ENCODE results near the gene HOXB1. TPM values are rescaled to one million over a fixed set of nuclear protein-coding genes. Genes with fewer than 3 reads are reported as not detected.
A peak's percentile ranks its signal among the peaks of the same experiment; 100 is the strongest.

The HOXB1 gene
- polyA plus RNA-seq, 4 donors, result not detected

- no peaks in the 10 kb centered on the region for H3K9me3 ChIP-seq (ENCODE audit: control insufficient read depth in 2 of 2, insufficient read depth in 1 of 2, low read depth in 1 of 2, low read length in 1 of 2)
- H3K27me3 ChIP-seq (ENCODE audit: control insufficient read depth in 3 of 3, insufficient read depth in 3 of 3, low read length in 3 of 3), result peaks cover 3 to 96% (median 4%) of the 10 kb centered on the region in 3 donors
- H3K36me3 ChIP-seq (ENCODE audit: control insufficient read depth in 3 of 3, insufficient read depth in 2 of 3, low read depth in 1 of 3, low read length in 3 of 3), result peaks cover 0 to 36% (median 0%) of the 10 kb centered on the region in 3 donors
- no peak for DNase-seq
- H3K27ac ChIP-seq (ENCODE audit: low read depth in 1 of 3, low read length in 2 of 3), result peak overlapping the region in 2 of 3 donors; percentile 84 to 85
- 16 to 30% (median 29%) methylated on average over 22 of the region's 22 CpGs for WGBS, 3 donors
- FAIRE-seq, result no peak
- peak overlapping the region in 1 of 3 donors; percentile 21 for H3K4me3 ChIP-seq (ENCODE audit: low read depth in 1 of 3, low read length in 3 of 3)
- H3K4me1 ChIP-seq (ENCODE audit: control insufficient read depth in 3 of 3, insufficient read depth in 2 of 3, low read depth in 1 of 3, low read length in 2 of 3), result peaks cover 0 to 36% (median 2%) of the 10 kb centered on the region in 3 donors
These were observed 45.1 kb upstream of the HOXB1 start for GRCh38 chr17:48575673-48576478.

GRCh38 chr17:48575066-48575582, 44.3 kb upstream of the HOXB1 start:
- Histone ChIP-seq H3K4me3 (ENCODE audit: low read depth in 1 of 3, low read length in 3 of 3) (peak overlapping the region in 1 of 3 donors; percentile 28), H3K27me3 (ENCODE audit: control insufficient read depth in 3 of 3, insufficient read depth in 3 of 3, low read length in 3 of 3) (peaks cover 4 to 96% (median 5%) of the 10 kb centered on the region in 3 donors), H3K9me3 (ENCODE audit: control insufficient read depth in 2 of 2, insufficient read depth in 1 of 2, low read depth in 1 of 2, low read length in 1 of 2) (no peaks in the 10 kb centered on the region), H3K4me1 (ENCODE audit: control insufficient read depth in 3 of 3, insufficient read depth in 2 of 3, low read depth in 1 of 3, low read length in 2 of 3) (peaks cover 0 to 34% (median 2%) of the 10 kb centered on the region in 3 donors), H3K27ac (ENCODE audit: low read depth in 1 of 3, low read length in 2 of 3) (peak overlapping the region in 2 of 3 donors; percentile 67 to 85), H3K36me3 (ENCODE audit: control insufficient read depth in 3 of 3, insufficient read depth in 2 of 3, low read depth in 1 of 3, low read length in 3 of 3) (peaks cover 0 to 42% (median 0%) of the 10 kb centered on the region in 3 donors)
- WGBS, 3 donors, result 19 to 35% (median 30%) methylated on average over 7 of the region's 7 CpGs
- FAIRE-seq (no peak), DNase-seq (no peak)

GRCh38 chr17:48574505-48575065, 43.8 kb upstream of the HOXB1 start:
- Histone ChIP-seq H3K27me3 (ENCODE audit: control insufficient read depth in 3 of 3, insufficient read depth in 3 of 3, low read length in 3 of 3) (peaks cover 4 to 96% (median 5%) of the 10 kb centered on the region in 3 donors), H3K36me3 (ENCODE audit: control insufficient read depth in 3 of 3, insufficient read depth in 2 of 3, low read depth in 1 of 3, low read length in 3 of 3) (peaks cover 0 to 42% (median 0%) of the 10 kb centered on the region in 3 donors), H3K4me3 (ENCODE audit: low read depth in 1 of 3, low read length in 3 of 3) (peak overlapping the region in 1 of 3 donors; percentile 28), H3K4me1 (ENCODE audit: control insufficient read depth in 3 of 3, insufficient read depth in 2 of 3, low read depth in 1 of 3, low read length in 2 of 3) (peaks cover 0 to 34% (median 2%) of the 10 kb centered on the region in 3 donors), H3K9me3 (ENCODE audit: control insufficient read depth in 2 of 2, insufficient read depth in 1 of 2, low read depth in 1 of 2, low read length in 1 of 2) (no peaks in the 10 kb centered on the region), H3K27ac (ENCODE audit: low read depth in 1 of 3, low read length in 2 of 3) (peak overlapping the region in 2 of 3 donors; percentile 67 to 85)
- DNase-seq (no peak), FAIRE-seq (no peak)
- 23 to 37% (median 36%) methylated on average over 8 of the region's 8 CpGs for WGBS, 3 donors

GRCh38 chr17:48571826-48572417, 41.1 kb upstream of the HOXB1 start:
- Histone ChIP-seq H3K36me3 (ENCODE audit: control insufficient read depth in 3 of 3, insufficient read depth in 2 of 3, low read depth in 1 of 3, low read length in 3 of 3) (peaks cover 0 to 42% (median 0%) of the 10 kb centered on the region in 3 donors), H3K4me3 (ENCODE audit: low read depth in 1 of 3, low read length in 3 of 3) (peak overlapping the region in 1 of 3 donors; percentile 25), H3K27ac (ENCODE audit: low read depth in 1 of 3, low read length in 2 of 3) (peak overlapping the region in 2 of 3 donors; percentile 82 to 85), H3K9me3 (ENCODE audit: control insufficient read depth in 2 of 2, insufficient read depth in 1 of 2, low read depth in 1 of 2, low read length in 1 of 2) (no peaks in the 10 kb centered on the region), H3K4me1 (ENCODE audit: control insufficient read depth in 3 of 3, insufficient read depth in 2 of 3, low read depth in 1 of 3, low read length in 2 of 3) (peaks cover 0 to 34% (median 3%) of the 10 kb centered on the region in 3 donors), H3K27me3 (ENCODE audit: control insufficient read depth in 3 of 3, insufficient read depth in 3 of 3, low read length in 3 of 3) (peaks cover 2 to 98% (median 4%) of the 10 kb centered on the region in 3 donors)
- DNase-seq, result no peak
- no peak for FAIRE-seq
- WGBS, 3 donors, result 30 to 50% (median 39%) methylated on average over 1 of the region's 1 CpG

GRCh38 chr17:48571024-48571818, 40.4 kb upstream of the HOXB1 start:
- H3K4me1 ChIP-seq (ENCODE audit: control insufficient read depth in 3 of 3, insufficient read depth in 2 of 3, low read depth in 1 of 3, low read length in 2 of 3), result peaks cover 0 to 38% (median 7%) of the 10 kb centered on the region in 3 donors
- peak overlapping the region in 2 of 3 donors; percentile 82 to 85 for H3K27ac ChIP-seq (ENCODE audit: low read depth in 1 of 3, low read length in 2 of 3)
- WGBS, 3 donors, result 23 to 31% (median 28%) methylated on average over 26 of the region's 26 CpGs
- DNase-seq (no peak), FAIRE-seq (no peak)
- H3K27me3 ChIP-seq (ENCODE audit: control insufficient read depth in 3 of 3, insufficient read depth in 3 of 3, low read length in 3 of 3), result peaks cover 0 to 99% (median 2%) of the 10 kb centered on the region in 3 donors
- peak overlapping the region in 1 of 3 donors; percentile 25 for H3K4me3 ChIP-seq (ENCODE audit: low read depth in 1 of 3, low read length in 3 of 3)
- H3K36me3 ChIP-seq (ENCODE audit: control insufficient read depth in 3 of 3, insufficient read depth in 2 of 3, low read depth in 1 of 3, low read length in 3 of 3), result peaks cover 0 to 38% (median 0%) of the 10 kb centered on the region in 3 donors
- no peaks in the 10 kb centered on the region for H3K9me3 ChIP-seq (ENCODE audit: control insufficient read depth in 2 of 2, insufficient read depth in 1 of 2, low read depth in 1 of 2, low read length in 1 of 2)

- no peak for FAIRE-seq
- 17 to 28% (median 25%) methylated on average over 19 of the region's 19 CpGs for whole genome bisulfite sequencing, 3 donors
- peaks cover 0 to 41% (median 4%) of the 10 kb centered on the region in 3 donors for H3K4me1 ChIP-seq (ENCODE audit: control insufficient read depth in 3 of 3, insufficient read depth in 2 of 3, low read depth in 1 of 3, low read length in 2 of 3)
These were observed 39.7 kb upstream of the HOXB1 start for GRCh38 chr17:48570325-48571023.

GRCh38 chr17:48569674-48570324, 39.0 kb upstream of the HOXB1 start:
- FAIRE-seq, result no peak
- DNase-seq, result no peak
- Histone ChIP-seq H3K4me3 (ENCODE audit: low read depth in 1 of 3, low read length in 3 of 3) (peak overlapping the region in 1 of 3 donors; percentile 25), H3K36me3 (ENCODE audit: control insufficient read depth in 3 of 3, insufficient read depth in 2 of 3, low read depth in 1 of 3, low read length in 3 of 3) (peaks cover 0 to 35% (median 0%) of the 10 kb centered on the region in 3 donors), H3K9me3 (ENCODE audit: control insufficient read depth in 2 of 2, insufficient read depth in 1 of 2, low read depth in 1 of 2, low read length in 1 of 2) (no peaks in the 10 kb centered on the region), H3K27me3 (ENCODE audit: control insufficient read depth in 3 of 3, insufficient read depth in 3 of 3, low read length in 3 of 3) (peaks cover 0 to 99% (median 2%) of the 10 kb centered on the region in 3 donors), H3K4me1 (ENCODE audit: control insufficient read depth in 3 of 3, insufficient read depth in 2 of 3, low read depth in 1 of 3, low read length in 2 of 3) (peaks cover 0 to 45% (median 4%) of the 10 kb centered on the region in 3 donors), H3K27ac (ENCODE audit: low read depth in 1 of 3, low read length in 2 of 3) (peak overlapping the region in 2 of 3 donors; percentile 82 to 85)
- 14 to 35% (median 34%) methylated on average over 6 of the region's 6 CpGs for WGBS, 3 donors

More at GRCh38 chr17:48570325-48571023, 39.7 kb upstream of the HOXB1 start:
- H3K36me3 ChIP-seq (ENCODE audit: control insufficient read depth in 3 of 3, insufficient read depth in 2 of 3, low read depth in 1 of 3, low read length in 3 of 3), result peaks cover 0 to 32% (median 0%) of the 10 kb centered on the region in 3 donors
- peak overlapping the region in 1 of 3 donors; percentile 25 for H3K4me3 ChIP-seq (ENCODE audit: low read depth in 1 of 3, low read length in 3 of 3)
- H3K9me3 ChIP-seq (ENCODE audit: control insufficient read depth in 2 of 2, insufficient read depth in 1 of 2, low read depth in 1 of 2, low read length in 1 of 2), result no peaks in the 10 kb centered on the region
- DNase-seq, result no peak
- peak overlapping the region in 2 of 3 donors; percentile 82 to 85 for H3K27ac ChIP-seq (ENCODE audit: low read depth in 1 of 3, low read length in 2 of 3)
- peaks cover 0 to 99% (median 2%) of the 10 kb centered on the region in 3 donors for H3K27me3 ChIP-seq (ENCODE audit: control insufficient read depth in 3 of 3, insufficient read depth in 3 of 3, low read length in 3 of 3)

All from small intestine (tissue), 7 donors.